Endothelial cell of umbilical vein (primary cell): ENCODE measurements around the gene FKBP7. TPM values are rescaled to one million over a fixed set of nuclear protein-coding genes. Genes with fewer than 3 reads are reported as not detected.

ENCODE experiments used
- BruUV-seq: library from RNA; stranded (reverse); fragments of 400-500 nt; replicated peaks from 2 replicates; lab custom pipeline; 2021; lab: Mats Ljungman, UMichigan
- CTCF ChIA-PET: fragments of 300-600, 350-600 bp; sonication (Branson Sonifier 250); formaldehyde crosslinking; loops from one replicate; lab custom pipeline; 2021; ENCODE audit warnings: antibody characterized with exemption, inconsistent platforms; lab: Charles Lee
- POLR2A ChIA-PET: fragments of 300-600, 350-600 bp; sonication (Branson Sonifier 250); formaldehyde crosslinking; loops from one replicate; lab custom pipeline; 2021; ENCODE audit warnings: antibody characterized with exemption, inconsistent platforms; lab: Charles Lee
- DNase-seq: peaks from one replicate; pipeline ENCODE4 v3.0.0-alpha.2; 2011; ENCODE audit warnings: low read depth, low spot score
- FAIRE-seq: peaks from 2 replicates; lab custom pipeline; 2011; peaks lifted over from hg19 to GRCh38; lab: Jason Lieb, UNC
- H2AFZ ChIP-seq: 2 replicates; pipeline ENCODE4 v1.6.0; 2012; ENCODE audit warnings: low read depth, low read length, control low read depth, inconsistent platforms
- H3K27ac ChIP-seq: 2 replicates; pipeline ENCODE4 v1.5.1; 2011; ENCODE audit warnings: low read depth, mild to moderate bottlenecking, control low read depth, low read length, moderate library complexity; ENCODE audit not compliant: insufficient read depth
- H3K27me3 ChIP-seq, 2 experiments: 2 replicates each; pipeline versions ENCODE4 v1.6.0 to v1.6.1; 2011; ENCODE audit warnings: low read length in 2 of 2, mixed read lengths in 1 of 2; ENCODE audit not compliant: control insufficient read depth in 2 of 2, insufficient read depth in 2 of 2
- H3K36me3 ChIP-seq, 2 experiments: 2 replicates in 1 of 2; 3 replicates in 1 of 2; pipeline ENCODE4 v1.5.1; 2011; ENCODE audit warnings: low read length in 2 of 2, mild to moderate bottlenecking in 1 of 2, moderate library complexity in 1 of 2; ENCODE audit not compliant: control insufficient read depth in 2 of 2, insufficient read depth in 2 of 2; ENCODE audit errors: extremely low read depth in 1 of 2
- H3K4me1 ChIP-seq: 3 replicates; pipeline ENCODE4 v1.5.1; 2011; ENCODE audit warnings: mild to moderate bottlenecking, low read length; ENCODE audit not compliant: control insufficient read depth, insufficient read depth; ENCODE audit errors: extremely low read depth
- H3K4me2 ChIP-seq: 2 replicates; pipeline ENCODE4 v1.6.1; 2011; ENCODE audit warnings: low read length, control low read depth, mixed read lengths; ENCODE audit not compliant: insufficient read depth
- H3K4me3 ChIP-seq, 3 experiments: fragments of 200-600 bp in 1 of 3; sonication (generic), shearing (Covaris generic) in 1 of 3; replicated peaks in 1 of 3; 2 replicates each; pipeline ENCODE4 v1.5.1; 2011 to 2016; ENCODE audit warnings: control low read depth in 3 of 3, low read length in 3 of 3, mild to moderate bottlenecking in 2 of 3, inconsistent platforms in 1 of 3, low read depth in 1 of 3, moderate library complexity in 1 of 3; ENCODE audit not compliant: insufficient read depth in 1 of 3
- H3K79me2 ChIP-seq: 2 replicates; pipeline ENCODE4 v1.6.0; 2012; ENCODE audit warnings: low read length, inconsistent platforms; ENCODE audit not compliant: control insufficient read depth, insufficient read depth
- H3K9ac ChIP-seq: replicated peaks from 2 replicates; pipeline ENCODE3; 2011; ENCODE audit warnings: low read length, control low read depth; ENCODE audit not compliant: insufficient read depth; ENCODE audit errors: extremely low read depth
- H3K9me1 ChIP-seq: replicated peaks from 3 replicates; pipeline ENCODE4 v1.6.0; 2011; ENCODE audit warnings: mild to moderate bottlenecking, low read length; ENCODE audit not compliant: control insufficient read depth, insufficient read depth; ENCODE audit errors: extremely low read depth
- H3K9me3 ChIP-seq: replicated peaks from 2 replicates; pipeline ENCODE4 v1.5.1; 2012; ENCODE audit warnings: low read length, inconsistent platforms; ENCODE audit not compliant: control insufficient read depth, insufficient read depth
- H4K20me1 ChIP-seq: replicated peaks from 2 replicates; pipeline ENCODE3; 2011; ENCODE audit warnings: mild to moderate bottlenecking, low read length; ENCODE audit not compliant: control insufficient read depth, insufficient read depth; ENCODE audit errors: extremely low read depth
- CTCF ChIP-seq, 2 donors: IDR thresholded peaks; 1 replicate in 1 of 2; 2 replicates in 1 of 2; pipeline ENCODE4 v1.5.1; 2011; ENCODE audit warnings: low read length in 2 of 2, mild to moderate bottlenecking in 2 of 2, moderate library complexity in 2 of 2, control low read depth in 1 of 2, inconsistent platforms in 1 of 2, low read depth in 1 of 2; ENCODE audit not compliant: insufficient read depth in 1 of 2; ENCODE audit errors: extremely low read depth in 1 of 2
- EZH2 ChIP-seq: IDR thresholded peaks from 2 replicates; pipeline ENCODE4 v1.6.1; 2012; ENCODE audit warnings: borderline replicate concordance, low read depth, mild to moderate bottlenecking, moderate library complexity, low read length, inconsistent platforms; ENCODE audit not compliant: severe bottlenecking
- FOS ChIP-seq: IDR thresholded peaks from 2 replicates; pipeline ENCODE4 v1.6.1; 2011; ENCODE audit warnings: mild to moderate bottlenecking, low read length, moderate library complexity, borderline replicate concordance; ENCODE audit not compliant: insufficient read depth
- GATA2 ChIP-seq: IDR thresholded peaks from 2 replicates; pipeline ENCODE4 v1.7.0; 2011; ENCODE audit warnings: low read depth, mild to moderate bottlenecking, moderate library complexity, mixed read lengths, low read length; ENCODE audit not compliant: insufficient read length, insufficient read depth
- JUN ChIP-seq: IDR thresholded peaks from 2 replicates; pipeline ENCODE4 v1.6.1; 2011; ENCODE audit warnings: borderline replicate concordance, low read depth; ENCODE audit not compliant: insufficient read length, insufficient read depth
- MAX ChIP-seq: IDR thresholded peaks from 2 replicates; pipeline ENCODE4 v1.6.1; 2011; ENCODE audit not compliant: insufficient read depth, insufficient read length
- MYC ChIP-seq: IDR thresholded peaks from one replicate; pipeline ENCODE4 v1.6.1; 2011; ENCODE audit warnings: mild to moderate bottlenecking, low read depth, low read length
- POLR2A ChIP-seq: IDR thresholded peaks from 2 replicates; pipeline ENCODE4 v1.6.1; 2012; ENCODE audit warnings: low read depth, mild to moderate bottlenecking, control low read depth, low read length
- POLR2AphosphoS5 ChIP-seq: IDR thresholded peaks from 2 replicates; pipeline ENCODE4 v1.6.1; 2012; ENCODE audit warnings: low read depth, mild to moderate bottlenecking, control low read depth, low read length, moderate library complexity; ENCODE audit not compliant: insufficient read depth
- dilution Hi-C: fragments of 300-500 bp; cut with MboI; formaldehyde crosslinking; loops from one replicate; pipeline ENCODE4 v1.15.0; 2019; ENCODE audit warnings: low sequenced_read_pairs; ENCODE audit not compliant: extremely low pct_ligation_motif_present
- intact Hi-C: fragments of 100-400 bp; cut with micrococcal nuclease; formaldehyde crosslinking; loops from one replicate; pipeline ENCODE4 v1.10.0; 2022
- polyA plus RNA-seq, 4 experiments: library from polyadenylated mRNA; depleted of rRNA in 3 of 4; stranded (reverse) in 3 of 4; unstranded in 1 of 4; fragments of >200 nt; gene quantifications; 2 replicates each; pipeline versions ENCODE4 v1.2.1 to v1.2.3, GENCODE V29; 2011 to 2012; ENCODE audit warnings: missing spikeins in 1 of 4
- total RNA-seq: library from RNA; stranded (reverse); gene quantifications from 2 replicates; pipeline ENCODE4 v1.2.3, GENCODE V29; 2021

FKBP7 gene
- total and polyA plus RNA-seq, 2 donors (not counting 3 experiments of a cell fraction or from before 2014, with no cell fraction given): 11.2 to 20.5 TPM

GRCh38 chr2:178517496-178517895 lies 39.1 kb upstream of the FKBP7 start:
- no peaks in the 10 kb centered on the region for H3K27me3 ChIP-seq
- no peak overlapping the region for H3K9ac ChIP-seq
- no peaks in the 10 kb centered on the region for H3K9me3 ChIP-seq
- no peaks in the 10 kb centered on the region for H3K9me1 ChIP-seq
- POLR2A ChIA-PET: no interaction called here
- intact Hi-C loops (no loop called here), dilution Hi-C loops (no loop called here)
- TF ChIP-seq POLR2AphosphoS5 (no peak), FOS (no peak), EZH2 (no peak), JUN (no peak), MAX (no peak), GATA2 (no peak), POLR2A (no peak), MYC (no peak), CTCF (IDR thresholded peaks at IDR 0.05; ENCODE audit: extremely low read depth in 1 of 2, insufficient read depth in 1 of 2, low read depth in 1 of 2, low read length in 2 of 2) (no peak)
- H3K36me3 ChIP-seq: peaks cover 0 to 6% of the 10 kb centered on the region in 2 experiments
- no peak overlapping the region for H2AFZ ChIP-seq
- no peaks in the 10 kb centered on the region for H4K20me1 ChIP-seq
- no peaks in the 10 kb centered on the region for H3K4me1 ChIP-seq
- no peak overlapping the region for H3K4me2 ChIP-seq
- DNase-seq: no peak
- no peak overlapping the region for H3K4me3 ChIP-seq
- CTCF ChIA-PET: interaction anchor here (0.9 to 1.3 kb wide), 2 partner anchors 10 to 25 kb away, joined by 3 to 4 read pairs; no protein-coding TSS in a partner anchor
- no peak overlapping the region for H3K27ac ChIP-seq
- no peaks in the 10 kb centered on the region for H3K79me2 ChIP-seq
- FAIRE-seq: no peak
- no TSS peak for BruUV-seq
